Measurements from ENCODE around the gene STX10. TPM values are rescaled to one million over a fixed set of nuclear protein-coding genes. Genes with fewer than 3 reads are reported as not detected.

The STX10 gene
- total and polyA plus RNA-seq, 9 of the 15 experiments (the other 6 are each of a cell fraction or from before 2014, with no cell fraction given): 0.51 to 66.3 (median 31.0) TPM

DNA sequence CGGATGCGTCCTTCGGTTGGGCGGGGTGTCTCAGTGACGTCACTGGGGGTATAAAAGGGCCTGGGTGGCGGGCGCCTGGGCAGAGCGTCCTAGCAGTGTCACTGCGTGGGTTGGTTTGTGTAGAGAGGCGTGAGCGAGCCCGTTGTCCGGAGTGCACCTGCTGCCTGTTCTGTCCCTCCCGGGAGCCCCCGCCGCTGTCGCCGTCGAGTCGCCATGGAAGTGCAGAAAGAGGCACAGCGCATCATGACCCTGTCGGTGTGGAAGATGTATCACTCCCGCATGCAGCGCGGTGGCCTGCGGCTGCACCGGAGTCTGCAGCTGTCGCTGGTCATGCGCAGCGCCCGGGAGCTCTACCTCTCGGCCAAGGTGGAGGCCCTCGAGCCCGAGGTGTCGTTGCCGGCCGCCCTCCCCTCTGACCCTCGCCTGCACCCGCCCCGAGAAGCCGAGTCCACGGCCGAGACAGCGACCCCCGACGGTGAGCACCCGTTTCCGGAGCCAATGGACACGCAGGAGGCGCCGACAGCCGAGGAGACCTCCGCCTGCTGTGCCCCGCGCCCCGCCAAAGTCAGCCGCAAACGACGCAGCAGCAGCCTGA, 2.9 kb upstream of the STX10 start (continued):
- TF ChIP-seq ZNF311 (CRISPR knock-in tag; IDR thresholded peaks at IDR 0.05): no peak
- TF ChIP-seq, protein P1, sequence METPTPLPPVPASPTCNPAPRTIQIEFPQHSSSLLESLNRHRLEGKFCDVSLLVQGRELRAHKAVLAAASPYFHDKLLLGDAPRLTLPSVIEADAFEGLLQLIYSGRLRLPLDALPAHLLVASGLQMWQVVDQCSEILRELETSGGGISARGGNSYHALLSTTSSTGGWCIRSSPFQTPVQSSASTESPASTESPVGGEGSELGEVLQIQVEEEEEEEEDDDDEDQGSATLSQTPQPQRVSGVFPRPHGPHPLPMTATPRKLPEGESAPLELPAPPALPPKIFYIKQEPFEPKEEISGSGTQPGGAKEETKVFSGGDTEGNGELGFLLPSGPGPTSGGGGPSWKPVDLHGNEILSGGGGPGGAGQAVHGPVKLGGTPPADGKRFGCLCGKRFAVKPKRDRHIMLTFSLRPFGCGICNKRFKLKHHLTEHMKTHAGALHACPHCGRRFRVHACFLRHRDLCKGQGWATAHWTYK (CRISPR knock-in tag; IDR thresholded peaks at IDR 0.05): peak; percentile 78; the same call in 1 of the 2 replicates
- TF ChIP-seq, protein P2, sequence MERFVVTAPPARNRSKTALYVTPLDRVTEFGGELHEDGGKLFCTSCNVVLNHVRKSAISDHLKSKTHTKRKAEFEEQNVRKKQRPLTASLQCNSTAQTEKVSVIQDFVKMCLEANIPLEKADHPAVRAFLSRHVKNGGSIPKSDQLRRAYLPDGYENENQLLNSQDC (CRISPR knock-in tag; IDR thresholded peaks at IDR 0.05): peak; percentile 23; the same call in 1 of the 2 replicates
- TF ChIP-seq MTA1 (IDR thresholded peaks at IDR 0.05; ENCODE audit: borderline replicate concordance): no peak
- peak; percentile 92 for TF ChIP-seq OTX1 (CRISPR knock-in tag; IDR thresholded peaks at IDR 0.05)
- TF ChIP-seq SUPT5H (IDR thresholded peaks at IDR 0.05): peak; percentile 100
- TF ChIP-seq ZNF644 (tag; IDR thresholded peaks at IDR 0.05; ENCODE audit: low read depth): no peak
- no peak; the same call in 1 of the 2 replicates for TF ChIP-seq C11orf30 (IDR thresholded peaks at IDR 0.05; ENCODE audit: low read depth)
- TF ChIP-seq XRCC3 (IDR thresholded peaks at IDR 0.05): no peak
- TF ChIP-seq NONO (IDR thresholded peaks at IDR 0.05; ENCODE audit: low read depth in 2 of 2, low read length in 1 of 2): peak in 1 of 2 experiments; percentile 90; a peak in 2 of 4 replicates
- TF ChIP-seq TAF15 (IDR thresholded peaks at IDR 0.05; ENCODE audit: low read depth, low read length): 0 out of 2 replicates have a peak, but pooled peaks have one; percentile 80
- TF ChIP-seq STAT5B (CRISPR knock-in tag; IDR thresholded peaks at IDR 0.05): no peak
- TF ChIP-seq ZBTB17 (CRISPR knock-in tag; IDR thresholded peaks at IDR 0.05): peak; percentile 82
- TF ChIP-seq, protein P3, sequence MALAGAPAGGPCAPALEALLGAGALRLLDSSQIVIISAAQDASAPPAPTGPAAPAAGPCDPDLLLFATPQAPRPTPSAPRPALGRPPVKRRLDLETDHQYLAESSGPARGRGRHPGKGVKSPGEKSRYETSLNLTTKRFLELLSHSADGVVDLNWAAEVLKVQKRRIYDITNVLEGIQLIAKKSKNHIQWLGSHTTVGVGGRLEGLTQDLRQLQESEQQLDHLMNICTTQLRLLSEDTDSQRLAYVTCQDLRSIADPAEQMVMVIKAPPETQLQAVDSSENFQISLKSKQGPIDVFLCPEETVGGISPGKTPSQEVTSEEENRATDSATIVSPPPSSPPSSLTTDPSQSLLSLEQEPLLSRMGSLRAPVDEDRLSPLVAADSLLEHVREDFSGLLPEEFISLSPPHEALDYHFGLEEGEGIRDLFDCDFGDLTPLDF (CRISPR knock-in tag; IDR thresholded peaks at IDR 0.05): no peak
- no peak for TF ChIP-seq MCM7 (IDR thresholded peaks at IDR 0.05)
- no peak for TF ChIP-seq MAFF (IDR thresholded peaks at IDR 0.05; ENCODE audit: low read length)
- no peak for TF ChIP-seq RAD51 (IDR thresholded peaks at IDR 0.05; ENCODE audit: borderline replicate concordance, low read depth)
- TF ChIP-seq ZNF143 (CRISPR knock-in tag; IDR thresholded peaks at IDR 0.05): no peak
- no peak for TF ChIP-seq ZKSCAN3 (CRISPR knock-in tag; IDR thresholded peaks at IDR 0.05)
- no peak for TF ChIP-seq SRSF9 (IDR thresholded peaks at IDR 0.05; ENCODE audit: borderline replicate concordance, low read depth, low read length)
- TF ChIP-seq, protein P4, sequence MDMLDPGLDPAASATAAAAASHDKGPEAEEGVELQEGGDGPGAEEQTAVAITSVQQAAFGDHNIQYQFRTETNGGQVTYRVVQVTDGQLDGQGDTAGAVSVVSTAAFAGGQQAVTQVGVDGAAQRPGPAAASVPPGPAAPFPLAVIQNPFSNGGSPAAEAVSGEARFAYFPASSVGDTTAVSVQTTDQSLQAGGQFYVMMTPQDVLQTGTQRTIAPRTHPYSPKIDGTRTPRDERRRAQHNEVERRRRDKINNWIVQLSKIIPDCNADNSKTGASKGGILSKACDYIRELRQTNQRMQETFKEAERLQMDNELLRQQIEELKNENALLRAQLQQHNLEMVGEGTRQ (CRISPR knock-in tag; IDR thresholded peaks at IDR 0.05): no peak
- TF ChIP-seq, protein P5, sequence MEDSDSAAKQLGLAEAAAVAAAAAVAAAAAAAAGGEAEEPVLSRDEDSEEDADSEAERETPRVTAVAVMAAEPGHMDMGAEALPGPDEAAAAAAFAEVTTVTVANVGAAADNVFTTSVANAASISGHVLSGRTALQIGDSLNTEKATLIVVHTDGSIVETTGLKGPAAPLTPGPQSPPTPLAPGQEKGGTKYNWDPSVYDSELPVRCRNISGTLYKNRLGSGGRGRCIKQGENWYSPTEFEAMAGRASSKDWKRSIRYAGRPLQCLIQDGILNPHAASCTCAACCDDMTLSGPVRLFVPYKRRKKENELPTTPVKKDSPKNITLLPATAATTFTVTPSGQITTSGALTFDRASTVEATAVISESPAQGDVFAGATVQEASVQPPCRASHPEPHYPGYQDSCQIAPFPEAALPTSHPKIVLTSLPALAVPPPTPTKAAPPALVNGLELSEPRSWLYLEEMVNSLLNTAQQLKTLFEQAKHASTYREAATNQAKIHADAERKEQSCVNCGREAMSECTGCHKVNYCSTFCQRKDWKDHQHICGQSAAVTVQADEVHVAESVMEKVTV (CRISPR knock-in tag; IDR thresholded peaks at IDR 0.05): 0 out of 2 replicates have a peak, but pooled peaks have one; percentile 16
- peak; percentile 98 for TF ChIP-seq RBFOX2 (IDR thresholded peaks at IDR 0.05; ENCODE audit: low read depth, low read length)
- no peak for TF ChIP-seq ZC3H8 (IDR thresholded peaks at IDR 0.05)
- peak; percentile 98 for TF ChIP-seq GTF2F1 (IDR thresholded peaks at IDR 0.05; ENCODE audit: low read depth, low read length)
- TF ChIP-seq IRF2 (CRISPR knock-in tag; IDR thresholded peaks at IDR 0.05): no peak
- TF ChIP-seq HDGF (IDR thresholded peaks at IDR 0.05): 0 out of 2 replicates have a peak, but pooled peaks have one; percentile 58
- no peak; the same call in 1 of the 2 replicates for TF ChIP-seq ZNF77 (CRISPR knock-in tag; IDR thresholded peaks at IDR 0.05)

Measured in K562 (cell line).